ENCODE measurements around the gene TMEM163. TPM values are rescaled to one million over a fixed set of nuclear protein-coding genes. Genes with fewer than 3 reads are reported as not detected.

The TMEM163 gene
- total and polyA plus RNA-seq, 12 donors: 0.16 to 1.7 (median 0.37) TPM

GRCh38 chr2:134502104-134502503 is 216.7 kb downstream of the TMEM163 start:
- intact Hi-C loops (cut with DNase I): loop anchor here in 1 of 10 donors (5.0 kb wide), 1 partner anchor 50 kb away; no protein-coding TSS in a partner anchor
- DNase-seq: no peak

GRCh38 chr2:134501476-134502091 is 217.2 kb downstream of the TMEM163 start:
- Histone ChIP-seq H3K27ac (no peak overlapping the region), H3K4me1 (no peaks in the 10 kb centered on the region), H3K4me3 (no peak overlapping the region), H3K27me3 (no peaks in the 10 kb centered on the region), H3K36me3 (no peaks in the 10 kb centered on the region), H3K9me3 (no peaks in the 10 kb centered on the region)
- ATAC-seq (no peak), DNase-seq (no peak)
- WGBS, 2 donors: 96 to 97% methylated on average over 6 of the region's 6 CpGs
- intact Hi-C loops (cut with DNase I): loop anchor here in 1 of 10 donors (5.0 kb wide), 1 partner anchor 51 kb away; no protein-coding TSS in a partner anchor
- no peak for TF ChIP-seq CTCF (IDR thresholded peaks at IDR 0.05)

More at GRCh38 chr2:134502104-134502503, 216.7 kb downstream of the TMEM163 start:
- 47 to 75% methylated on average over 2 of the region's 2 CpGs for WGBS, 2 donors
- H3K27ac ChIP-seq: no peak overlapping the region
- H3K4me3 ChIP-seq: no peak overlapping the region
- H3K9me3 ChIP-seq: no peaks in the 10 kb centered on the region
- H3K36me3 ChIP-seq: no peaks in the 10 kb centered on the region
- H3K4me1 ChIP-seq: no peaks in the 10 kb centered on the region
- no peak for ATAC-seq
- H3K27me3 ChIP-seq: no peaks in the 10 kb centered on the region
- no peak for TF ChIP-seq CTCF (IDR thresholded peaks at IDR 0.05)

GRCh38 chr2:134500211-134500935 is 218.4 kb downstream of the TMEM163 start:
- no peak for TF ChIP-seq CTCF (IDR thresholded peaks at IDR 0.05)
- H3K36me3 ChIP-seq: no peaks in the 10 kb centered on the region
- no peaks in the 10 kb centered on the region for H3K4me1 ChIP-seq
- no peak overlapping the region for H3K27ac ChIP-seq
- ATAC-seq (no peak), DNase-seq (no peak)
- no peak overlapping the region for H3K4me3 ChIP-seq
- H3K27me3 ChIP-seq: no peaks in the 10 kb centered on the region
- WGBS, 2 donors: 70 to 74% methylated on average over 9 of the region's 9 CpGs
- H3K9me3 ChIP-seq: no peaks in the 10 kb centered on the region
- intact Hi-C loops (cut with DNase I): loop anchor here in 1 of 10 donors (5.0 kb wide), 1 partner anchor 52 kb away; no protein-coding TSS in a partner anchor

GRCh38 chr2:134499307-134499926 is 219.4 kb downstream of the TMEM163 start:
- Histone ChIP-seq H3K36me3 (no peaks in the 10 kb centered on the region), H3K27ac (no peak overlapping the region), H3K27me3 (no peaks in the 10 kb centered on the region), H3K4me1 (no peaks in the 10 kb centered on the region), H3K4me3 (no peak overlapping the region), H3K9me3 (no peaks in the 10 kb centered on the region)
- no peak for DNase-seq
- intact Hi-C loops (cut with DNase I): no loop called here
- no peak for ATAC-seq
- TF ChIP-seq CTCF (IDR thresholded peaks at IDR 0.05): no peak
- WGBS, 2 donors: 70 to 77% methylated on average over 9 of the region's 9 CpGs

Measured in heart right ventricle (tissue), 16 donors.